Measurements from ENCODE around the gene FGF18.

GRCh38 chr5:171479776-171480125 lies 60.3 kb downstream of the FGF18 start:
- TF ChIP-seq POLR2AphosphoS5 (IDR thresholded peaks at IDR 0.05; ENCODE audit: low read depth, low read length) (no peak), FOXP2 (optimal IDR thresholded peaks at IDR 0.05; ENCODE audit: borderline replicate concordance, extremely low read depth, extremely low read length, insufficient read depth) (no peak)
- TF ChIP-seq, protein P1, sequence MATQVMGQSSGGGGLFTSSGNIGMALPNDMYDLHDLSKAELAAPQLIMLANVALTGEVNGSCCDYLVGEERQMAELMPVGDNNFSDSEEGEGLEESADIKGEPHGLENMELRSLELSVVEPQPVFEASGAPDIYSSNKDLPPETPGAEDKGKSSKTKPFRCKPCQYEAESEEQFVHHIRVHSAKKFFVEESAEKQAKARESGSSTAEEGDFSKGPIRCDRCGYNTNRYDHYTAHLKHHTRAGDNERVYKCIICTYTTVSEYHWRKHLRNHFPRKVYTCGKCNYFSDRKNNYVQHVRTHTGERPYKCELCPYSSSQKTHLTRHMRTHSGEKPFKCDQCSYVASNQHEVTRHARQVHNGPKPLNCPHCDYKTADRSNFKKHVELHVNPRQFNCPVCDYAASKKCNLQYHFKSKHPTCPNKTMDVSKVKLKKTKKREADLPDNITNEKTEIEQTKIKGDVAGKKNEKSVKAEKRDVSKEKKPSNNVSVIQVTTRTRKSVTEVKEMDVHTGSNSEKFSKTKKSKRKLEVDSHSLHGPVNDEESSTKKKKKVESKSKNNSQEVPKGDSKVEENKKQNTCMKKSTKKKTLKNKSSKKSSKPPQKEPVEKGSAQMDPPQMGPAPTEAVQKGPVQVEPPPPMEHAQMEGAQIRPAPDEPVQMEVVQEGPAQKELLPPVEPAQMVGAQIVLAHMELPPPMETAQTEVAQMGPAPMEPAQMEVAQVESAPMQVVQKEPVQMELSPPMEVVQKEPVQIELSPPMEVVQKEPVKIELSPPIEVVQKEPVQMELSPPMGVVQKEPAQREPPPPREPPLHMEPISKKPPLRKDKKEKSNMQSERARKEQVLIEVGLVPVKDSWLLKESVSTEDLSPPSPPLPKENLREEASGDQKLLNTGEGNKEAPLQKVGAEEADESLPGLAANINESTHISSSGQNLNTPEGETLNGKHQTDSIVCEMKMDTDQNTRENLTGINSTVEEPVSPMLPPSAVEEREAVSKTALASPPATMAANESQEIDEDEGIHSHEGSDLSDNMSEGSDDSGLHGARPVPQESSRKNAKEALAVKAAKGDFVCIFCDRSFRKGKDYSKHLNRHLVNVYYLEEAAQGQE (IDR thresholded peaks at IDR 0.05; ENCODE audit: insufficient read depth in 1 of 2, low read depth in 2 of 2, low read length in 2 of 2) = no peak
